K562 (cell line): ENCODE measurements around the gene FAM53B. TPM values are rescaled to one million over a fixed set of nuclear protein-coding genes. Genes with fewer than 3 reads are reported as not detected.

Source experiments
- JUNB ChIP-seq: fragments of 450-650 bp; formaldehyde crosslinking; conservative IDR thresholded peaks from 2 replicates; pipeline ENCODE4 v1.4.0; 2020; ENCODE audit warnings: mild to moderate bottlenecking
- NRF1 ChIP-seq, 2 experiments: fragments of 450-650 bp; IDR thresholded peaks in 1 of 2; conservative IDR thresholded peaks in 1 of 2; 2 replicates each; pipeline ENCODE4 v1.6.1; 2014; ENCODE audit warnings: mild to moderate bottlenecking in 2 of 2
- polyA plus RNA-seq, 8 experiments: library from polyadenylated mRNA; depleted of rRNA in 4 of 8; stranded (reverse) in 5 of 8; unstranded in 3 of 8; fragments of >200 nt; fragmentation: Nextera tagmentation in 2 of 8; fragmentation: Illumina TruSeq in 1 of 8; extraction: Ambion mirVana in 2 of 8; extraction: Trizol in 1 of 8; gene quantifications; 2 replicates each; pipeline versions ENCODE4 v1.2.1 to v1.2.3, GENCODE V29; 2011 to 2014; ENCODE audit warnings: inconsistent platforms in 1 of 8, missing spikeins in 1 of 8
- total RNA-seq, 7 experiments: library from RNA; depleted of rRNA in 6 of 7; stranded (reverse); fragments of >200 nt in 6 of 7; fragmentation: Illumina TruSeq in 2 of 7; extraction: Trizol in 2 of 7; gene quantifications; 2 replicates each; pipeline versions ENCODE4 v1.2.1 to v1.2.3, GENCODE V29; 2011 to 2021; ENCODE audit warnings: low replicate concordance in 1 of 7
- TF ChIP-seq, protein P1 (sequence below): fragments of 250-450 bp; sonication (Bioruptor Pico); IDR thresholded peaks from 2 replicates; pipeline ENCODE4 v1.4.0; 2020

FAM53B gene
- total and polyA plus RNA-seq, 9 of the 15 experiments (the other 6 are each of a cell fraction or from before 2014, with no cell fraction given): 0.03 to 16.5 (median 5.0) TPM

DNA sequence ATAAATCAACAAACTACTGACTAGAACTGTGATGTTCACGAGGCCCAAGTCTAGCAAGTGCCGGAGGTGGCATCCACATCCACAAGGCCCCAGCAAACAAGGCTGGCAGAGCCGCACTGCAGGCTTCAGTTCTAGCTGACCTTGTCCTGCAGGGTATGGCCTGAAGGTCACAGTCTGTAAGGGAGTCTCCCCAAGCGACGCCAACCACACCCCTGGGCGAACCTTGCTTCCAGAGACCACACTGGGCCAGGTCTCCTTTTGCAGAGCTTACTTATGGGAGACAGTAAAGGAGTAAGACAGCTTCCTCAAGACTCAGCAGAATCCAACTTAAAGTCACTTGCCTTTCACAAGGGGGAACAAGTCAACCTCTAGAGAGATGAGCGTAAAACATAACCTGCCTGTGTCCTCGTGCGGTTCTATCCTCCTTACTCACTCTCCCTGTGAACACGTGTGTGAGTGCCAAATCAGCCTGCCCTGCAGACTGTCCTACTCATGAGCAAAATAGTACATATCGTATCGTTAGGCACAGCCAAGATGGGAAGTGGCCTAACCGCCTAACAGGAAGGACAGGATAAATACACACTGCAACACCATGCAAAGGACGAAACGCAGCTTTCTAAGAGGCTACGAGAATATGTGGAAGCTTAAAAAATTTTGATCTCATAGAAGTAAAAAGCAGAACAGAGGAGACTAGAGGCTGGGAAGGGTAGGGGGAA is 22.7 kb downstream of the FAM53B start (continued):
- TF ChIP-seq, protein P1, sequence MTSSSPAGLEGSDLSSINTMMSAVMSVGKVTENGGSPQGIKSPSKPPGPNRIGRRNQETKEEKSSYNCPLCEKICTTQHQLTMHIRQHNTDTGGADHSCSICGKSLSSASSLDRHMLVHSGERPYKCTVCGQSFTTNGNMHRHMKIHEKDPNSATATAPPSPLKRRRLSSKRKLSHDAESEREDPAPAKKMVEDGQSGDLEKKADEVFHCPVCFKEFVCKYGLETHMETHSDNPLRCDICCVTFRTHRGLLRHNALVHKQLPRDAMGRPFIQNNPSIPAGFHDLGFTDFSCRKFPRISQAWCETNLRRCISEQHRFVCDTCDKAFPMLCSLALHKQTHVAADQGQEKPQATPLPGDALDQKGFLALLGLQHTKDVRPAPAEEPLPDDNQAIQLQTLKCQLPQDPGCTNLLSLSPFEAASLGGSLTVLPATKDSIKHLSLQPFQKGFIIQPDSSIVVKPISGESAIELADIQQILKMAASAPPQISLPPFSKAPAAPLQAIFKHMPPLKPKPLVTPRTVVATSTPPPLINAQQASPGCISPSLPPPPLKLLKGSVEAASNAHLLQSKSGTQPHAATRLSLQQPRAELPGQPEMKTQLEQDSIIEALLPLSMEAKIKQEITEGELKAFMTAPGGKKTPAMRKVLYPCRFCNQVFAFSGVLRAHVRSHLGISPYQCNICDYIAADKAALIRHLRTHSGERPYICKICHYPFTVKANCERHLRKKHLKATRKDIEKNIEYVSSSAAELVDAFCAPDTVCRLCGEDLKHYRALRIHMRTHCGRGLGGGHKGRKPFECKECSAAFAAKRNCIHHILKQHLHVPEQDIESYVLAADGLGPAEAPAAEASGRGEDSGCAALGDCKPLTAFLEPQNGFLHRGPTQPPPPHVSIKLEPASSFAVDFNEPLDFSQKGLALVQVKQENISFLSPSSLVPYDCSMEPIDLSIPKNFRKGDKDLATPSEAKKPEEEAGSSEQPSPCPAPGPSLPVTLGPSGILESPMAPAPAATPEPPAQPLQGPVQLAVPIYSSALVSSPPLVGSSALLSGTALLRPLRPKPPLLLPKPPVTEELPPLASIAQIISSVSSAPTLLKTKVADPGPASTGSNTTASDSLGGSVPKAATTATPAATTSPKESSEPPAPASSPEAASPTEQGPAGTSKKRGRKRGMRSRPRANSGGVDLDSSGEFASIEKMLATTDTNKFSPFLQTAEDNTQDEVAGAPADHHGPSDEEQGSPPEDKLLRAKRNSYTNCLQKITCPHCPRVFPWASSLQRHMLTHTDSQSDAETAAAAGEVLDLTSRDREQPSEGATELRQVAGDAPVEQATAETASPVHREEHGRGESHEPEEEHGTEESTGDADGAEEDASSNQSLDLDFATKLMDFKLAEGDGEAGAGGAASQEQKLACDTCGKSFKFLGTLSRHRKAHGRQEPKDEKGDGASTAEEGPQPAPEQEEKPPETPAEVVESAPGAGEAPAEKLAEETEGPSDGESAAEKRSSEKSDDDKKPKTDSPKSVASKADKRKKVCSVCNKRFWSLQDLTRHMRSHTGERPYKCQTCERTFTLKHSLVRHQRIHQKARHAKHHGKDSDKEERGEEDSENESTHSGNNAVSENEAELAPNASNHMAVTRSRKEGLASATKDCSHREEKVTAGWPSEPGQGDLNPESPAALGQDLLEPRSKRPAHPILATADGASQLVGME: no peak
- TF ChIP-seq JUNB (CRISPR knock-in tag): no peak
- no peak for TF ChIP-seq NRF1 (conservative IDR thresholded peaks at IDR 0.05 in 1 of 2, IDR thresholded peaks at IDR 0.05 in 1 of 2)
- TF ChIP-seq, all 486 proteins: peak for 0
